ENCODE results near the gene ZNF407.
"Not testable (repeated sequence)": the region's sequence is repeated elsewhere in the genome, so short reads cannot be mapped to it uniquely, and the experiment has no call there.

ZNF407 gene

DNA sequence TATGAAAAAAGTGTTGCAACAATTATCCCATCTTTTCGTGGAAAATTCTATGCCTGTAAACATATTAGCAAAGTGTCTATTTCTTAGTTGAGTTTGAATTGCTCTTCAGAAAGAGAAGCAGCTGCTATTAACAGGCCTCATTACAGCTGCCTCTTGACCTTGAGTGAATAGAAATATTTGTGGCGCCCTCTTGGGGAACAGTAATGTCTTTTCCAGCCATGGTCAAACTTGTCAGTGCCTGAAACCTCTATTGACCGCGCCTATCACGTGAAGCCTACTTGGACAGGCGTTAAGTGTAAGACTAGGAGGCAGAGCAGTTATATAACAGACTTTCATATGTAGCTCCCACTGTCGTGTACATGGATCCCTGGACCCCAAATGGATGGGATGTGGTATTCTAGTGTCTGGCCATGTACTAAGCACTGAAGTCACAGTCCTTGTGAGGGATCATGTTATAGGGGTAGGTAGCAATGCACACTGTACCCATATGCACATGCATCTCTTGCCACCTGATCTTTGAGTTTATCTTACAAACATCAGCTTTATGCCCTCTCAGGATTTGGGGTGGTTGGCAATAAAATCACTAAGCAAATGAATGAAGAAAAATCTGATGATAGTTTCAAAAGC is 366.3 kb downstream of the ZNF407 start:
- no peak overlapping the region for H3K27ac ChIP-seq
- no peaks in the 10 kb centered on the region for H3K36me3 ChIP-seq (ENCODE audit: control insufficient read depth, insufficient read depth, low read length)
- no peaks in the 10 kb centered on the region for H3K27me3 ChIP-seq (ENCODE audit: control insufficient read depth, insufficient read depth, low read length)
- H3K9ac ChIP-seq: no peak overlapping the region
- H3K4me1 ChIP-seq: no peaks in the 10 kb centered on the region
- no peak overlapping the region for H3K4me3 ChIP-seq (ENCODE audit: low read depth, low read length)
- H3K4me2 ChIP-seq (ENCODE audit: low read length): no peak overlapping the region
- no peak overlapping the region for H2AFZ ChIP-seq
- H3K79me2 ChIP-seq: no peaks in the 10 kb centered on the region
- TF ChIP-seq, protein P1, sequence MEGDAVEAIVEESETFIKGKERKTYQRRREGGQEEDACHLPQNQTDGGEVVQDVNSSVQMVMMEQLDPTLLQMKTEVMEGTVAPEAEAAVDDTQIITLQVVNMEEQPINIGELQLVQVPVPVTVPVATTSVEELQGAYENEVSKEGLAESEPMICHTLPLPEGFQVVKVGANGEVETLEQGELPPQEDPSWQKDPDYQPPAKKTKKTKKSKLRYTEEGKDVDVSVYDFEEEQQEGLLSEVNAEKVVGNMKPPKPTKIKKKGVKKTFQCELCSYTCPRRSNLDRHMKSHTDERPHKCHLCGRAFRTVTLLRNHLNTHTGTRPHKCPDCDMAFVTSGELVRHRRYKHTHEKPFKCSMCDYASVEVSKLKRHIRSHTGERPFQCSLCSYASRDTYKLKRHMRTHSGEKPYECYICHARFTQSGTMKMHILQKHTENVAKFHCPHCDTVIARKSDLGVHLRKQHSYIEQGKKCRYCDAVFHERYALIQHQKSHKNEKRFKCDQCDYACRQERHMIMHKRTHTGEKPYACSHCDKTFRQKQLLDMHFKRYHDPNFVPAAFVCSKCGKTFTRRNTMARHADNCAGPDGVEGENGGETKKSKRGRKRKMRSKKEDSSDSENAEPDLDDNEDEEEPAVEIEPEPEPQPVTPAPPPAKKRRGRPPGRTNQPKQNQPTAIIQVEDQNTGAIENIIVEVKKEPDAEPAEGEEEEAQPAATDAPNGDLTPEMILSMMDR (IDR thresholded peaks at IDR 0.05): peak; percentile 32
- no peaks in the 10 kb centered on the region for H3K9me3 ChIP-seq (ENCODE audit: control insufficient read depth, low read length)

DNA sequence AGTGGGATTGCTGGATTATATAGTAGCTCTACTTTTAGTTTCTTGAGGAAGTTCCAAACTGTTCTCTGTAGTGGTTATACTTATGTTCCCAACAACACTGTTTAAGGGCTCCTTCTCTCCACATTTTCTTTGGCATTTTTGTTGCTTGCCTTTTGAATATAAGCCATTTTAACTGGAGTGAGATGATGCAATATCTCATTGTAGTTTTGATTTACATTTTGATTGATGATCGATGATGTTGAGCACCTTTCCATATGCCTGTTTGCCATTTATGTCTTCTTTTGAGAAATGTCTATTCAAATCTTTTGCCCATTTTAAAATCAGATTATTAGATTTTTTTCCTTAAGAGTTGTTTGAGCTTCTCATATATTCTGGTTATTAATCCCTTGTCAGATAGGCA is 368.0 kb downstream of the ZNF407 start:
- H3K4me2 ChIP-seq (ENCODE audit: low read length): no peak overlapping the region
- no peaks in the 10 kb centered on the region for H3K36me3 ChIP-seq (ENCODE audit: control insufficient read depth, insufficient read depth, low read length)
- no peak overlapping the region for H2AFZ ChIP-seq
- H3K4me1 ChIP-seq: no peaks in the 10 kb centered on the region
- no peaks in the 10 kb centered on the region for H3K9me3 ChIP-seq (ENCODE audit: control insufficient read depth, low read length)
- H3K4me3 ChIP-seq (ENCODE audit: low read depth, low read length): no peak overlapping the region
- H3K79me2 ChIP-seq: no peaks in the 10 kb centered on the region
- TF ChIP-seq, protein P1 (IDR thresholded peaks at IDR 0.05): no peak
- no peaks in the 10 kb centered on the region for H3K27me3 ChIP-seq (ENCODE audit: control insufficient read depth, insufficient read depth, low read length)
- H3K27ac ChIP-seq: no peak overlapping the region
- no peak overlapping the region for H3K9ac ChIP-seq

DNA sequence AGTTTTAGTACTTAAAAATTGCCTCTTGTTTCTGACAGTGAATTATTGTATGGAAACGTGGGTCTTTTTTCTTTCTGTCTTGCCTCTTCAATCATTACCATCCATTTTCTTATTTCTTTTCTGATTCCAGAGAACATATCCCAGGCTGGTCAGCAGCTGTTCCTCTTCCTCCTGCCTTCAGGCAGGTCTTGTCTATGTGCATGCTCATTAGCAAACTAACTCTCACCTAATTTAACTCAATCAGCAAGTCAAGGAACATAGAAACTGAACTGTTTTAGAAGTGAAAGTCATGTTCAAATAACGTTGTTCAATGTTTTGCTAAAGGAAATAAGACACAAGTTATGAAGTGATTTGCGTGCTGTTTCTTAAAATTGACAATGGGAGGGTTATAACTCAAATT is 369.8 kb downstream of the ZNF407 start:
- H3K27me3 ChIP-seq (ENCODE audit: control insufficient read depth, insufficient read depth, low read length): no peaks in the 10 kb centered on the region
- H3K4me2 ChIP-seq (ENCODE audit: low read length): no peak overlapping the region
- no peak overlapping the region for H3K9ac ChIP-seq
- H3K4me1 ChIP-seq: no peaks in the 10 kb centered on the region
- no peak overlapping the region for H2AFZ ChIP-seq
- TF ChIP-seq, protein P1 (IDR thresholded peaks at IDR 0.05): no peak
- no peak overlapping the region for H3K27ac ChIP-seq
- H3K9me3 ChIP-seq (ENCODE audit: control insufficient read depth, low read length): no peaks in the 10 kb centered on the region
- no peaks in the 10 kb centered on the region for H3K36me3 ChIP-seq (ENCODE audit: control insufficient read depth, insufficient read depth, low read length)
- H3K79me2 ChIP-seq: no peaks in the 10 kb centered on the region
- no peak overlapping the region for H3K4me3 ChIP-seq (ENCODE audit: low read depth, low read length)

DNA sequence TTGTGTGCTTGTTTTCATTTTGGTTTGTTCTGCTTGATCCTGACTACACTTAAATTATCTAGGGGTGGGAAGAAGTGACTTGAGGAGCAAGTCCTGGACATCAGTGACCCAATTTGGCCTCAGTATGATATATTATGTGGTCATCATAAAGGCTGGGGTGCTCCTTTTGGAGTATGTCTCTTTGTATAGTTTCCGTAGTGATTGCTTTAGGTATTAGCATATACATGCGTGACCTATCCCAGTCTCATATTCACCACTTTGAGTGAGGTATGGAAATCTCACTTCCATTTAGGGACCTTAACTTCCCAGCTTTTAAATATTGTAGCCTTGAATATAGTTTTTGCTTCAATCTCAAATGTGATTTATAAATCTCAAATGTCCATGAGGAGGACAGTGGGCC is 370.3 kb downstream of the ZNF407 start:
- H3K9me3 ChIP-seq (ENCODE audit: control insufficient read depth, low read length): no peaks in the 10 kb centered on the region
- H3K4me3 ChIP-seq (ENCODE audit: low read depth, low read length): no peak overlapping the region
- no peaks in the 10 kb centered on the region for H3K4me1 ChIP-seq
- no peaks in the 10 kb centered on the region for H3K36me3 ChIP-seq (ENCODE audit: control insufficient read depth, insufficient read depth, low read length)
- H3K27me3 ChIP-seq (ENCODE audit: control insufficient read depth, insufficient read depth, low read length): no peaks in the 10 kb centered on the region
- TF ChIP-seq, protein P1 (IDR thresholded peaks at IDR 0.05): no peak
- H2AFZ ChIP-seq: no peak overlapping the region
- H3K27ac ChIP-seq: no peak overlapping the region
- no peak overlapping the region for H3K4me2 ChIP-seq (ENCODE audit: low read length)
- H3K9ac ChIP-seq: no peak overlapping the region
- H3K79me2 ChIP-seq: no peaks in the 10 kb centered on the region

DNA sequence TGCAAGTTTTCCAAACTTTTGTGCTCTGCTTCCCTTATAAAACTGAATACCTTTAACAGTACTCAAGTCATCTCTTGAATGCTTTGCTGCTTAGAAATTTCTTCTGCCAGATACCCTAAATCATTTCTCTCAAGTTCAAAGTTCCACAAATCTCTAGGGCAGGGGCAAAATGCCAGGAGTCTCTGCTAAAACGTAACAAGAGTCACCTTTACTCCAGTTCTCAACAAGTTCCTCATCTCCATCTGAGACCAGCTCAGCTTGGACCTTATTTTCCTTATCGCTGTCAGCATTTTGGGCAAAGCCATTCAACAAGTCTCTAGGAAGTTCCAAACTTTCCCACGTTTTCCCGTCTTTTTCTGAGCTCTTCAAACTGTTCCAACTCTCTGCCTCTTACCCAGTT is 373.7 kb downstream of the ZNF407 start:
- not testable (repeated sequence) for H3K27ac ChIP-seq; H2AFZ ChIP-seq; H3K27me3 ChIP-seq (ENCODE audit: control insufficient read depth, insufficient read depth, low read length); H3K79me2 ChIP-seq; H3K9me3 ChIP-seq (ENCODE audit: control insufficient read depth, low read length); H3K36me3 ChIP-seq (ENCODE audit: control insufficient read depth, insufficient read depth, low read length); H3K4me1 ChIP-seq; H3K9ac ChIP-seq; H3K4me2 ChIP-seq (ENCODE audit: low read length); H3K4me3 ChIP-seq (ENCODE audit: low read depth, low read length)

DNA sequence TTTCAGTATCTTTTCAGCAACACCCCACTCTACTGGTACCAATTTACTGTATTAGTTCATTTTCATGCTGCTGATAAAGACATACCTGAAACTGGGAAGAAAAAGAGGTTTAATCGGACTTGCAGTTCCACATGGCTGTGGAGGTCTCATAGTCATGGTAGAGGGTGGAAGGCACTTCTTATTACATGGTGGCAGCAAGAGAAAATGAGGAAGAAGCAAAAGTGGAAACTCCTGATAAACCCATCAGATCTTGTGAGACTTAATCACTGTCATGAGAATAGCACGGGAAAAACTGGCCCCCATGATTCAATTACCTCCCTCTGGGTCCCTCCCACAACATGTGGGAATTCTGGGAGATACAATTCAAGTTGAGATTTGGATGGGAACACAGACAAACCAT is 374.1 kb downstream of the ZNF407 start:
- H3K79me2 ChIP-seq; H3K4me1 ChIP-seq; H3K9ac ChIP-seq; H3K27me3 ChIP-seq (ENCODE audit: control insufficient read depth, insufficient read depth, low read length); H3K36me3 ChIP-seq (ENCODE audit: control insufficient read depth, insufficient read depth, low read length); H3K27ac ChIP-seq; H2AFZ ChIP-seq; H3K4me3 ChIP-seq (ENCODE audit: low read depth, low read length); H3K4me2 ChIP-seq (ENCODE audit: low read length); H3K9me3 ChIP-seq (ENCODE audit: control insufficient read depth, low read length): not testable (repeated sequence)

Data from parathyroid adenoma (tissue), 2 donors.